ENCODE results near the gene MAMLD1. TPM values are rescaled to one million over a fixed set of nuclear protein-coding genes. Genes with fewer than 3 reads are reported as not detected.

MAMLD1 gene
- total and polyA plus RNA-seq, 2 of the 8 experiments (the other 6 are each of a cell fraction or from before 2014, with no cell fraction given), result 0.09 to 0.26 TPM

DNA sequence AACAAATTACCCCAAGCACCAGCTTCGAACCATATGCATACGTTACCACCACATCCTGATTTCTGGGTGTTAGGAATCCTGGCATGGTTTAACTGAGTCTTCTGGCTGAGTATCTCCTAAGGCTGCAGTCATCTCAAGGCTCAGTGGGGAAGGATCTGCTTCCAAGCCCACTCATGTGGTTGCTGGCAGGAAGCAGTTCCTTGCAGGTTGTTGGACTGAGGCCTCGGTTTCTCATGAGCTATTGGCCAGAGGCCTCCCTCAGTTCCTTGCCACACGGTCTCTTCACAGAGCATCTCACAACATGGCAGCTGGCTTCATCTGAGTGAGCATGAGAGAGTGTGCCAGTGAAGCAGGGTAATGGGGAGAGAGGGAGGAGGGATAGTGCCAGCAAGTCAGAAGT, 109.2 kb downstream of the MAMLD1 start:
- Histone ChIP-seq H3K18ac (ENCODE audit: extremely low read depth, low read length) (no peak overlapping the region), H3K4ac (replicated peaks; ENCODE audit: insufficient read length, low read depth, low read length) (no peak overlapping the region), H2AK5ac (ENCODE audit: low read depth, low read length) (no peak overlapping the region), H2BK15ac (ENCODE audit: low read length) (no peak overlapping the region), H3K4me3 (ENCODE audit: extremely low read depth in 1 of 4, insufficient read depth in 2 of 4, low read depth in 3 of 4, low read length in 4 of 4) (no peak overlapping the region), H3K14ac (ENCODE audit: insufficient read length) (no peak overlapping the region), H3K27ac (ENCODE audit: low read depth, low read length) (no peak overlapping the region), H4K91ac (replicated peaks; ENCODE audit: insufficient read length, low read length) (no peak overlapping the region), H3K36me3 (ENCODE audit: control insufficient read depth in 2 of 4, insufficient read depth in 4 of 4, low read length in 3 of 4) (no peaks in the 10 kb centered on the region), H4K20me1 (replicated peaks in 1 of 2; ENCODE audit: control insufficient read depth in 1 of 2, insufficient read depth in 2 of 2, low read length in 2 of 2) (no peaks in the 10 kb centered on the region), H3K23ac (ENCODE audit: insufficient read length) (no peak overlapping the region), H3K79me2 (ENCODE audit: control insufficient read depth in 1 of 2, insufficient read depth in 2 of 2, low read length in 2 of 2) (no peaks in the 10 kb centered on the region), H3K4me2 (ENCODE audit: insufficient read depth in 1 of 2, low read depth in 2 of 2, low read length in 2 of 2) (no peak overlapping the region), H2BK5ac (ENCODE audit: low read depth, low read length) (no peak overlapping the region), H2AFZ (ENCODE audit: low read length) (no peak overlapping the region), H3K27me3 (replicated peaks in 1 of 4; ENCODE audit: control insufficient read depth in 3 of 4, extremely low read depth in 1 of 4, insufficient read depth in 3 of 4, low read length in 3 of 4) (no peaks in the 10 kb centered on the region), H3K9me3 (ENCODE audit: insufficient read depth in 2 of 2, low read depth in 1 of 2, low read length in 1 of 2) (no peaks in the 10 kb centered on the region), H2BK12ac (ENCODE audit: low read depth, low read length) (no peak overlapping the region), H3K4me1 (replicated peaks in 1 of 4; ENCODE audit: control insufficient read depth in 3 of 4, insufficient read depth in 4 of 4, low read length in 3 of 4) (no peaks in the 10 kb centered on the region), H2BK20ac (ENCODE audit: low read length) (no peak overlapping the region), H3K23me2 (ENCODE audit: low read depth, low read length) (no peaks in the 10 kb centered on the region), H3K79me1 (ENCODE audit: low read depth, low read length) (no peaks in the 10 kb centered on the region), H3K56ac (replicated peaks; ENCODE audit: insufficient read length, low read depth, low read length) (no peak overlapping the region), H4K8ac (ENCODE audit: extremely low read depth, insufficient read depth, low read length) (no peak overlapping the region), H4K5ac (ENCODE audit: insufficient read length, low read depth, low read length) (no peak overlapping the region), H2BK120ac (replicated peaks; ENCODE audit: low read depth, low read length) (no peak overlapping the region), H3K9ac (replicated peaks in 1 of 4; ENCODE audit: extremely low read depth in 1 of 4, low read depth in 3 of 4, low read length in 3 of 4) (no peak overlapping the region)
- WGBS, 2 experiments (ENCODE audit: extremely low coverage in 1 of 2, insufficient coverage in 1 of 2, insufficient read length in 1 of 2, insufficient replicate concordance in 2 of 2, low coverage in 1 of 2, low lambda C conversion rate in 2 of 2, missing lambda C conversion rate in 1 of 2), result 97% methylated on average over 4 of the region's 4 CpGs; no CpG with 5 or more reads in 1 of the 2 experiments
- ChIA-PET CTCF (ENCODE audit: partially characterized antibody) (no interaction called here), POLR2A (ENCODE audit: partially characterized antibody) (no interaction called here)
- FAIRE-seq, result no peak
- no peak for DNase-seq (ENCODE audit: low read depth in 1 of 2, low spot score in 2 of 2)
- TF ChIP-seq TEAD4 (IDR thresholded peaks at IDR 0.05; ENCODE audit: low read depth, low read length) (no peak), SP4 (IDR thresholded peaks at IDR 0.05; ENCODE audit: low read length) (no peak), SUZ12 (IDR thresholded peaks at IDR 0.05; ENCODE audit: low read length) (no peak), BACH1 (IDR thresholded peaks at IDR 0.05; ENCODE audit: low read length) (no peak), TCF12 (IDR thresholded peaks at IDR 0.05; ENCODE audit: low read depth, low read length) (no peak)
- TF ChIP-seq, protein P1, sequence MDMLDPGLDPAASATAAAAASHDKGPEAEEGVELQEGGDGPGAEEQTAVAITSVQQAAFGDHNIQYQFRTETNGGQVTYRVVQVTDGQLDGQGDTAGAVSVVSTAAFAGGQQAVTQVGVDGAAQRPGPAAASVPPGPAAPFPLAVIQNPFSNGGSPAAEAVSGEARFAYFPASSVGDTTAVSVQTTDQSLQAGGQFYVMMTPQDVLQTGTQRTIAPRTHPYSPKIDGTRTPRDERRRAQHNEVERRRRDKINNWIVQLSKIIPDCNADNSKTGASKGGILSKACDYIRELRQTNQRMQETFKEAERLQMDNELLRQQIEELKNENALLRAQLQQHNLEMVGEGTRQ (IDR thresholded peaks at IDR 0.05; ENCODE audit: low read length), result no peak
